Inflammatory macrophage (primary cell): Measurements from ENCODE around the gene EGFL7.
A peak's percentile ranks its signal among the peaks of the same experiment; 100 is the strongest.

Source experiments
- DNase-seq, 2 donors: peaks; one replicate each; pipeline ENCODE4 v3.0.0-alpha.2; 2020 to 2022

The EGFL7 gene

GRCh38 chr9:136673975-136674785 is 11.5 kb downstream of the EGFL7 start:
- DNase-seq: no peak

- no peak for DNase-seq
These were observed 12.2 kb downstream of the EGFL7 start for GRCh38 chr9:136674786-136675349.

GRCh38 chr9:136675477-136676296 is 13.0 kb downstream of the EGFL7 start:
- DNase-seq: no peak

- DNase-seq: no peak
These were observed 13.6 kb downstream of the EGFL7 start for GRCh38 chr9:136676297-136676794.

GRCh38 chr9:136676920-136677686 is 14.4 kb downstream of the EGFL7 start:
- no peak for DNase-seq

GRCh38 chr9:136678034-136678433 is 15.3 kb downstream of the EGFL7 start:
- no peak for DNase-seq

GRCh38 chr9:136678624-136679023 is 15.9 kb downstream of the EGFL7 start:
- DNase-seq: peak; percentile 54

GRCh38 chr9:136679431-136679941 is 16.8 kb downstream of the EGFL7 start:
- DNase-seq: peak; percentile 70 to 82

GRCh38 chr9:136681029-136681428 is 18.3 kb downstream of the EGFL7 start:
- no peak for DNase-seq

- DNase-seq: no peak
These were observed 19.4 kb downstream of the EGFL7 start for GRCh38 chr9:136681945-136682699.

- no peak for DNase-seq
These were observed 20.0 kb downstream of the EGFL7 start for GRCh38 chr9:136682710-136683109.

GRCh38 chr9:136683173-136683745 is 20.5 kb downstream of the EGFL7 start:
- DNase-seq: no peak

- DNase-seq: no peak
These were observed 21.0 kb downstream of the EGFL7 start for GRCh38 chr9:136683755-136684154.

- DNase-seq: no peak
These were observed 21.6 kb downstream of the EGFL7 start for GRCh38 chr9:136684339-136684738.

GRCh38 chr9:136684799-136685198 is 22.1 kb downstream of the EGFL7 start:
- no peak for DNase-seq

- no peak for DNase-seq
These were observed 22.5 kb downstream of the EGFL7 start for GRCh38 chr9:136685216-136685615.

- peak in 1 of 2 donors; percentile 19 for DNase-seq
These were observed 23.2 kb downstream of the EGFL7 start for GRCh38 chr9:136685790-136686533.

- no peak for DNase-seq
These were observed 23.7 kb downstream of the EGFL7 start for GRCh38 chr9:136686534-136686793.

- DNase-seq: peak; percentile 67 to 73
These were observed 24.3 kb downstream of the EGFL7 start, which contains the start of gene AGPAT2 for GRCh38 chr9:136686794-136687711. Gene AGPAT2, minus strand, starts transcription at chr9:136687457. Its CDS starts 100 bp downstream, at chr9:136687357.
